ENCODE data around the gene DLEC1.

Gene DLEC1

DNA sequence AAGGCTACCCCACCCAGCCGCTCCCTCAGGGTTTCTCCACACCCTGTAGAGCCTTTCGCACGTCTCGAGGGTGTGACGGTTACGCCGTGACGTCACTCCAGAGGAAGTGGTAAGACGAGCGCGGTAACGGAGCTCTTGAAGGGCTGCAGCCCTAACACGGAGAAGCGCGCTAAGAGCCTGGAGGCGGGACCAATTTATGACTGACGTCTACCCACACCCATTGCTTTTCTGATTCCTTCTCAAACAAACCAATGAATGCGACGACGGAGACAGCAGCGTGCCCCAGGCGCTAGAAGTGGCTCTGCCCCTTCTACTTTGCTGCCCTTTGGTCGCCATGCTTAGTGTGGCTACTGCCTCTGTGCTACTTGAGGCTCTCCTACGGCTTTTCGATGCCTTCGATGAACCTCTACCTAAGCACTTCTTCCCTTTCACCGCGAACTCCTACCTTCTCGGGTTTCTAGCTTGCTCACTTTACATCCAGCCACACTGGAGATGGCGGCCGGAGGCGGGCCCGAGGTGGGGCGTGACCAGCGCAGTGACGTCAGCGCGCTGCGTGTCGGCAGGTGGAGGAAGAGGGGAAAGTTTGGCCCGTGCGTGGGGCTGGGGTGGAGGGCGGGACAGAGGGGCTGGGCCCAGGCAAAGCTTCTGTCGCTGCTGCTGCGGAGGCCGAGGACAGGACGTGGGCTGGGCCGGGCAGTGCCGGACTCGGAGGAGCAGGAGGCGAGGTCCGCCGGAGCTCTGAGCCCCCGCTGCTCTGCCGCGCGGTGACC is 126.1 kb downstream of the DLEC1 start, which contains the start of gene OXSR1:
OXSR1 (plus strand) TSS at position 586 of the 770 bp plus-strand sequence. CDS start 340 bp downstream, outside the sequence.
- Histone ChIP-seq H3K4me1 (ENCODE audit: control insufficient read depth in 1 of 2, insufficient read depth in 2 of 2, low read length in 2 of 2) (peaks cover 8 to 10% of the 10 kb centered on the region in 2 donors), H3K9me3 (ENCODE audit: control insufficient read depth in 1 of 2, low read length in 2 of 2) (no peaks in the 10 kb centered on the region), H3K36me3 (ENCODE audit: control insufficient read depth in 1 of 2, insufficient read depth in 2 of 2, low read length in 2 of 2) (no peaks in the 10 kb centered on the region), H3K27me3 (ENCODE audit: control insufficient read depth in 1 of 2, insufficient read depth in 2 of 2, low read length in 2 of 2) (no peaks in the 10 kb centered on the region), H3K9ac (ENCODE audit: low read depth in 1 of 2, low read length in 2 of 2) (peak within 1 kb of the TSS; percentile 76 to 92), H3K27ac (ENCODE audit: low read depth, low read length) (peak within 1 kb of the TSS; percentile 97), H3K4me3 (ENCODE audit: low read depth in 1 of 2, low read length in 2 of 2) (peak within 1 kb of the TSS; percentile 72 to 86)

DNA sequence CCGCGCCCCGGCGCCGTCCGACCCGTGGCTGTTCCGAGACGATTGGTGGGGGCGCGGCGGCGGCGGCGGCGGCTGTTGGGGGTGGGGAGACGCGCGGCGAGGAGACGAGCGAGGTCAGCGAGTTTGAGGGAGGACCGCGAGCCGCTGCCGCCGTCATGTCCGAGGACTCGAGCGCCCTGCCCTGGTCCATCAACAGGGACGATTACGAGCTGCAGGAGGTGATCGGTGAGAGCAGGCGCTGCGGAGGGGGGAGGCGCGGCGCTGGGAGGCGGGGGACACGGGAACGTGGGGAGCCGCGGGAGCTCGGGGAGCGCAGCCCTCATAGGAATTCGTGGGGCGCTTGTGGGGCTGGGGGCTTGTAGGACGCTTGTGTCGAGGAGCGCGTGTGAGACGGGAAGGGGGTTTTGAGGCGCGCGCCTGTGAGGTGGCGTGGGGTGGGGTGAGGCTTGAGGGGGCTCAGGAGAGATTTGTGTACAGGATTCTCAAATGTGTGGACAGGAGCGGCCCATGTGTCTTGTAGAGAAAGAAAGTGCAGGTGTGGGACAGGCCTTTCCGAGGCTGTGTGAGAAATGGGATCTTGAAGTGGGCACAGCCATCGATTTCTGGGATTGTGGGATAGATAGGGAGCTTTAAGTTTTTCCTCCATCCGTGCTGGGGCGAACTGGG is 126.8 kb downstream of the DLEC1 start:
- no peaks in the 10 kb centered on the region for H3K9me3 ChIP-seq (ENCODE audit: control insufficient read depth in 1 of 2, low read length in 2 of 2)
- peak overlapping the region; percentile 38 to 92 for H3K9ac ChIP-seq (ENCODE audit: low read depth in 1 of 2, low read length in 2 of 2)
- H3K27ac ChIP-seq (ENCODE audit: low read depth, low read length): peak overlapping the region; percentile 97
- H3K4me1 ChIP-seq (ENCODE audit: control insufficient read depth in 1 of 2, insufficient read depth in 2 of 2, low read length in 2 of 2): peaks cover 8 to 10% of the 10 kb centered on the region in 2 donors
- H3K36me3 ChIP-seq (ENCODE audit: control insufficient read depth in 1 of 2, insufficient read depth in 2 of 2, low read length in 2 of 2): no peaks in the 10 kb centered on the region
- no peaks in the 10 kb centered on the region for H3K27me3 ChIP-seq (ENCODE audit: control insufficient read depth in 1 of 2, insufficient read depth in 2 of 2, low read length in 2 of 2)
- peak overlapping the region; percentile 72 to 86 for H3K4me3 ChIP-seq (ENCODE audit: low read depth in 1 of 2, low read length in 2 of 2)

DNA sequence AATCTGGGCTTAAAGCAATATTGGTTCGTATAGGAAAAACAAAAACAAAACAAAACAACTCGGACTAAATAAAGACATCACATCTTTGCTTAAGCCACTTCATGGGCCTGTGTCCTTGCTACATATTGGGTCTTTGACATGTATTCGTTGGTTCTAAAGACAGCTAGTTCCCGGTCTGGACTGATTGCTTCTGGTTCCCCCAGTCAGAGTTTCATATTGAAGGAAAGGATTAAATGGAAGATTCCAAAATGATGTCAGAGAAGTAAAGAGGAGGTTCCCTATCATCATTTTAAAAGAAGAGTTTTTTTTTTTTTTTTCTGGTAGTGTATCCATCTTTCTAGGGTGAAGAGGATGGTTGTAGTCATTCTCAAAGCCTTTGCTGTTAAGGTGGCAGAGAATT is 128.6 kb downstream of the DLEC1 start:
- Histone ChIP-seq H3K27ac (ENCODE audit: low read depth, low read length) (no peak overlapping the region), H3K27me3 (ENCODE audit: control insufficient read depth in 1 of 2, insufficient read depth in 2 of 2, low read length in 2 of 2) (no peaks in the 10 kb centered on the region), H3K4me1 (ENCODE audit: control insufficient read depth in 1 of 2, insufficient read depth in 2 of 2, low read length in 2 of 2) (peaks cover 8 to 10% of the 10 kb centered on the region in 2 donors), H3K4me3 (ENCODE audit: low read depth in 1 of 2, low read length in 2 of 2) (no peak overlapping the region), H3K9me3 (ENCODE audit: control insufficient read depth in 1 of 2, low read length in 2 of 2) (no peaks in the 10 kb centered on the region), H3K9ac (ENCODE audit: low read depth in 1 of 2, low read length in 2 of 2) (peak overlapping the region in 1 of 2 donors; percentile 1), H3K36me3 (ENCODE audit: control insufficient read depth in 1 of 2, insufficient read depth in 2 of 2, low read length in 2 of 2) (no peaks in the 10 kb centered on the region)

DNA sequence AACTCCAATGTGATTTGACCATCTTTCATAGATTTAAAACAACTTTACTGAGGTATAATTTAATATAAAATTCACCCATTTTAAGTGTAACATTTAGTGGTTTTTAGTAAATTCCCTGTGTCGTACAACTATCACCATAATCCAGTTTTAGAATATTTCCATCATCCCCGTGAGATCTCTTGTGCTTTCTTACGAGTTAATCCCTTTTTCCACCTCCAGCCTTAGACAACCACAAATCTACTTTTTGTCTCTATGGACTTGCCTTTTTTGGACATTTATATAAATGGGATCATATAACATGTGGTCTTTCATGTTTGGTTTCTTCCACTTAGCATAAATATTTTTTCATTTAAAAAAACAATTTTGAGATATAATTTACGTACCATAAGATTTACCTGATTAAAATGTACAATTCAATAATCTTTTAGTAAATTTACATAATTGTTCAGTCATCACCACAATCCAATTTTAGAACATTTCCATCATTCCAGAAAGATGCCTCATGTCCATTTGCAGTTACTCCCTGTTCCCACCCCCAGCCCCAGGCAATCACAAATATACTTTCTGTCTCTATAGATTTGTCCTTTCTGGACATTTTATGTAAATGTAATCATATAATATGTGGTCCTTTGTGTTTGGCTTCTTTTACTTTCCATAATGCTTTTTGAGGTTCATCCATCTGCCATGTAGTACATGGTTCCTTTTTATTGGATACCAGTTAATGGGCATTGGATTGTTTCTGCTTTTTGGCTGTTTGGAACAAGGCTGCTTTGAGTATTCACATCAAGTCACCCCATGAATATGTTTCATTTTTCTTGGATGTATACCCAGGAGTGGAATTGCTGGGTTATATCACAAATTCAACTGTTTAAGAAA is 129.4 kb downstream of the DLEC1 start:
- Histone ChIP-seq H3K9ac (ENCODE audit: low read depth in 1 of 2, low read length in 2 of 2) (no peak overlapping the region), H3K36me3 (ENCODE audit: control insufficient read depth in 1 of 2, insufficient read depth in 2 of 2, low read length in 2 of 2) (no peaks in the 10 kb centered on the region), H3K4me1 (ENCODE audit: control insufficient read depth in 1 of 2, insufficient read depth in 2 of 2, low read length in 2 of 2) (peaks cover 8 to 17% of the 10 kb centered on the region in 2 donors), H3K4me3 (ENCODE audit: low read depth in 1 of 2, low read length in 2 of 2) (no peak overlapping the region), H3K27me3 (ENCODE audit: control insufficient read depth in 1 of 2, insufficient read depth in 2 of 2, low read length in 2 of 2) (no peaks in the 10 kb centered on the region), H3K9me3 (ENCODE audit: control insufficient read depth in 1 of 2, low read length in 2 of 2) (no peaks in the 10 kb centered on the region), H3K27ac (ENCODE audit: low read depth, low read length) (no peak overlapping the region)

DNA sequence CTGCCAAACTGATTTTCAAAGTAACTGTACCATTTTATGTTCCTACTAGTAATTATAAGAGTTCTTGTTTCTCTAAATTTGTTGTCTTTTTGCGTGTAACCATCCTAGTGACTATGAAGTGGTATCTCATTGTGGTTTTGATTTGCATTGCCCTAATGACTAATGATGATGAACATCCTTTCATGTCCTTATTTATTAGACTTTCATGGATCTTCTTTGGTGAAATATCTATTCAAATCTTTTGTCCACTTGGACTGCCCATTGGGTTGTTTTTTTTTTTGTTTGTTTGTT is 130.0 kb downstream of the DLEC1 start:
- Histone ChIP-seq H3K9ac (ENCODE audit: low read depth in 1 of 2, low read length in 2 of 2) (no peak overlapping the region), H3K27me3 (ENCODE audit: control insufficient read depth in 1 of 2, insufficient read depth in 2 of 2, low read length in 2 of 2) (no peaks in the 10 kb centered on the region), H3K4me3 (ENCODE audit: low read depth in 1 of 2, low read length in 2 of 2) (no peak overlapping the region), H3K4me1 (ENCODE audit: control insufficient read depth in 1 of 2, insufficient read depth in 2 of 2, low read length in 2 of 2) (peaks cover 8 to 20% of the 10 kb centered on the region in 2 donors), H3K27ac (ENCODE audit: low read depth, low read length) (no peak overlapping the region), H3K9me3 (ENCODE audit: control insufficient read depth in 1 of 2, low read length in 2 of 2) (no peaks in the 10 kb centered on the region), H3K36me3 (ENCODE audit: control insufficient read depth in 1 of 2, insufficient read depth in 2 of 2, low read length in 2 of 2) (no peaks in the 10 kb centered on the region)

DNA sequence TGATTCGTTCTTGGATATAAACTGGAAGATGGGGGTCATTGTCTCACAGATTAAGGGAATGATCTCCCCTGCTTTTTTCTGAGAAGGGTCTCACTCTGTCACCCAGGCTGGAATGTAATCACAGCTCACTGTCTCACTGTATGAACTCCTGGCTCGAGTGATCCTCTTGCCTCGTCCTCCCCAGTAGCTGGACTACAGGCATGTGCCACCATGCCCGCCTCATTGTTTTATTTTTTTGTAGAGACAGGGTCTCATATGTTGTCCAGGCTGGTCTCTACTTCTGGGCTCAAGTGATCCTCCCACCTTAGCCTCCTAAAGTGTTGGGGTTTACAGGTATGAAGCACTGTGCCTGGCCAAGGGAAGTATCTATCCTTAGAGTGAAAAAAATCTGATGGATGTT is 131.7 kb downstream of the DLEC1 start:
- H3K27me3 ChIP-seq (ENCODE audit: control insufficient read depth in 1 of 2, insufficient read depth in 2 of 2, low read length in 2 of 2): no peaks in the 10 kb centered on the region
- H3K4me3 ChIP-seq (ENCODE audit: low read depth in 1 of 2, low read length in 2 of 2): no peak overlapping the region
- H3K9ac ChIP-seq (ENCODE audit: low read depth in 1 of 2, low read length in 2 of 2): no peak overlapping the region
- no peaks in the 10 kb centered on the region for H3K9me3 ChIP-seq (ENCODE audit: control insufficient read depth in 1 of 2, low read length in 2 of 2)
- H3K27ac ChIP-seq (ENCODE audit: low read depth, low read length): no peak overlapping the region
- H3K36me3 ChIP-seq (ENCODE audit: control insufficient read depth in 1 of 2, insufficient read depth in 2 of 2, low read length in 2 of 2): no peaks in the 10 kb centered on the region
- H3K4me1 ChIP-seq (ENCODE audit: control insufficient read depth in 1 of 2, insufficient read depth in 2 of 2, low read length in 2 of 2): peaks cover 8 to 20% of the 10 kb centered on the region in 2 donors

DNA sequence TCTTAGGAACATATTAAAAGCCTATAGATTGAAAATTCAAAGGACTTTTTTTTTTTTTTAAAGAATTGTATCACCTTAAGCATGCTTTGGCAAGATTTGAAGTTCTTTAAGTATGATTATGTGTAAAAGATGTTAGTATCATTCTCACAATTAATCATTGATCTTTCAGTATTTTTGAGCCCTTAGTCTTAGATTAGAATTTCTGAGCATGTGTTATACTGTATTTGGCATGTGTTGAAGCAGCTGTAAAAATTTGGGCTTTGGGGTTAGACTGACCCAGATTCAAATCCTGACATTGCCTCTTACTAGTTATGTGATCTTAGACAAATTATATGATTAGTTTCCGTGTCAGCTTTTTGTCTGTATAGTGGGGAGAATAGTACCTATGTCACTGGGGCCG is 132.6 kb downstream of the DLEC1 start:
- H3K4me1 ChIP-seq (ENCODE audit: control insufficient read depth in 1 of 2, insufficient read depth in 2 of 2, low read length in 2 of 2): peaks cover 4 to 19% of the 10 kb centered on the region in 2 donors
- H3K9ac ChIP-seq (ENCODE audit: low read depth in 1 of 2, low read length in 2 of 2): no peak overlapping the region
- no peaks in the 10 kb centered on the region for H3K27me3 ChIP-seq (ENCODE audit: control insufficient read depth in 1 of 2, insufficient read depth in 2 of 2, low read length in 2 of 2)
- no peak overlapping the region for H3K27ac ChIP-seq (ENCODE audit: low read depth, low read length)
- H3K9me3 ChIP-seq (ENCODE audit: control insufficient read depth in 1 of 2, low read length in 2 of 2): no peaks in the 10 kb centered on the region
- no peaks in the 10 kb centered on the region for H3K36me3 ChIP-seq (ENCODE audit: control insufficient read depth in 1 of 2, insufficient read depth in 2 of 2, low read length in 2 of 2)
- H3K4me3 ChIP-seq (ENCODE audit: low read depth in 1 of 2, low read length in 2 of 2): no peak overlapping the region
